Measurements from ENCODE around the gene ADAMTSL2.

The ADAMTSL2 gene

GRCh38 chr9:133526721-133527321 is 7.7 kb upstream of the ADAMTSL2 start:
- no peak overlapping the region for H3K27ac ChIP-seq
- no peak for TF ChIP-seq CTCF (conservative IDR thresholded peaks at IDR 0.05)
- no peak for TF ChIP-seq ZFX (IDR thresholded peaks at IDR 0.05)

DNA sequence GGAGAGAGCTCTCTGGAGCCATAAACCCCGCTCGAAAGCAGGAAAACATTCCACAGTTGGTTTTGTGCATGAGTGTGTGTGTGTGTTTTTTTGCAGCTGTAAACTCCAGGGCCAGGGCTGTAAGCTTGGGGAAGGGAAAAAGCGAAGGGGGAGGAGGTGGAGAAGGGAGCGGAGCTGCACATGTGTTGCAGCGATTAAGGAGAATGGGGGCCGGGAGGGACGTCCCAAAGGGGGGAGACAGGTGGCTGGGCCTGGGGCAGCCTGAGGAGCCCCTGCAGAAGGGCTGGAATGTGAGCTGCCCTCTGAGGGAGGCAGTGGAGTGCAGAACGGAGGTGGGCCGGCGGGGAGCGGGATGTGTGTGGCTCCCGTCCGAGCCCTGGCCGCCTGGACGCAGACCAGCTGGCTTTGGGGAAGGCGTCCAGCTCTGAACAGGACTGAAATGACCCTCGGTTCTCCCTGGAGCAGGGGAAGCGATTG is 7.0 kb upstream of the ADAMTSL2 start:
- TF ChIP-seq CTCF (conservative IDR thresholded peaks at IDR 0.05), result no peak
- no peak for TF ChIP-seq ZFX (IDR thresholded peaks at IDR 0.05)
- H3K27ac ChIP-seq, result no peak overlapping the region

DNA sequence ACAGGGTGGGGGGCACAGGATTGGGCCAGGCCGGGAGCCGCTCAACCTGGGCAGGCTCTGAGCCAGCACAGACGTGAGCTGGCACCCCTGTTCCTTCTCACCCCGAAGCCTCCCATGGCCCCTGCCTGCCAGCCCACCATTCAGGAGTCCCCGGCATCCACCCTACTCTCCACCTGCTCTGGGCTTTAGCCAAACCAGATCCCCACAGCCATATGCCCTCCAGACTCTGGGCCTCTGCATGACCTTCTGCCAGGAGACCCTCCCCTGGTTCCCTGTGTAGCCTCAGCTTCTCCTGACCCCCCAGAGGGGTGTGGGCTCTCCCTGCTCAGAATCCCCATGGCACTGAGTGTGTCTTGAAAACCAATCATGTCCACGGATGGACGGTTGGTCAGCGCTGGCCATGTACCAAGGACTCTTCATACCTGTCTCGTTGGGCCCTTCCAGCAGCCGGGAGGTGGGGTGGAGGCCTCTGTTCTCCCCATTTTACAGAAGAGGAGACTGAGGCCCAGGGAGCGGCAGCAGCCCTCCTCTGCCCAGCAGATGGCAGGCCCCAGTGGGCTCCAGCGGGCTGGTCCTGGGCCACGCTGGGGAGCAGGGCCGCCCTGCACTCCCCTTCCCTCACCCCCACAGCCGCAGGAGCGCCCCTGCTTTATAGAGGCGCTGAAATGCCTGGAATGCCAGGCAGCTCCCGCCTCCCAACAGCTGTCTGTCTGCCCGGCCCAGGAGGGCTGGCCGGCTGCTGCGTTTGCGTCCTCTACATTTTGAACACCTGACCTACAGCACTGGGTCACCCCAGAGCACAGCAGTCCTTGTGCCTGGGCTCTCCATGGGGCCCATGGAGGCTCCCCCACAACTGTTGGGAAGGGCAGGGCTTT is 6.3 kb upstream of the ADAMTSL2 start:
- no peak overlapping the region for H3K27ac ChIP-seq
- no peak for TF ChIP-seq ZFX (IDR thresholded peaks at IDR 0.05)
- no peak for TF ChIP-seq CTCF (conservative IDR thresholded peaks at IDR 0.05)

DNA sequence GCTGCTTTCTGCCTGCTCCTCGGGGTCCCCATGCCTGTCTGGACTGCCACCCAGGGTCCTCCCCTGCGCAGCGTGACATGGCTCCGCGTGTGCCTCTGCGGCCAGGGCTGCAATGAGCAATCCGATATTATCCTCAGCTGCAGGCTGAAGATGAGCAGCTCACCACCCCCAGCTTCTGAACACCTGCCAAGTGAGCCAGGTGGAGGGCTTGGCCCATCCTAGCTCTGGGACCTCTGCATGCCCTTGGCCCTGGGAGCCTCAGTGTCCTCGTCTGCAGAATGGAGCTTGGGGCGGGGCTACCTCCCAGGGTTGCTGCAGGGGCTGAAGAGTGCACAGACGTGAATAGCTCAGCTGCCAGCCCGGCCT is 5.6 kb upstream of the ADAMTSL2 start:
- H3K27ac ChIP-seq, result no peak overlapping the region
- TF ChIP-seq ZFX (IDR thresholded peaks at IDR 0.05), result no peak
- TF ChIP-seq CTCF (conservative IDR thresholded peaks at IDR 0.05), result no peak

GRCh38 chr9:133529457-133529856 is 5.0 kb upstream of the ADAMTSL2 start:
- TF ChIP-seq CTCF (conservative IDR thresholded peaks at IDR 0.05), result no peak
- no peak for TF ChIP-seq ZFX (IDR thresholded peaks at IDR 0.05)
- H3K27ac ChIP-seq, result no peak overlapping the region

- H3K27ac ChIP-seq, result no peak overlapping the region
- TF ChIP-seq ZFX (IDR thresholded peaks at IDR 0.05) (no peak), CTCF (conservative IDR thresholded peaks at IDR 0.05) (no peak)
These were observed 4.6 kb upstream of the ADAMTSL2 start for GRCh38 chr9:133529874-133530273.

GRCh38 chr9:133531293-133531692 is 3.2 kb upstream of the ADAMTSL2 start:
- H3K27ac ChIP-seq, result no peak overlapping the region
- TF ChIP-seq ZFX (IDR thresholded peaks at IDR 0.05), result no peak
- TF ChIP-seq CTCF (conservative IDR thresholded peaks at IDR 0.05), result no peak
